K562 (cell line): ENCODE measurements around the gene BACH1.

Experiments
- JUNB ChIP-seq: fragments of 450-650 bp; formaldehyde crosslinking; conservative IDR thresholded peaks from 2 replicates; pipeline ENCODE4 v1.4.0; 2020; ENCODE audit warnings: mild to moderate bottlenecking
- SPI1 ChIP-seq: IDR thresholded peaks from 2 replicates; pipeline ENCODE4 v1.6.1; 2011; ENCODE audit warnings: low read depth, low read length, control low read depth, borderline replicate concordance
- ZNF583 ChIP-seq: fragments of 250-450 bp; sonication (Bioruptor Pico); IDR thresholded peaks from 2 replicates; pipeline ENCODE4 v1.4.0; 2020
- TF ChIP-seq, protein P1 (sequence below): sonication (generic); formaldehyde crosslinking; IDR thresholded peaks from 2 replicates; pipeline ENCODE4 v1.8.0; 2022; ENCODE audit warnings: mild to moderate bottlenecking, missing genetic modification reagents, borderline replicate concordance

DNA sequence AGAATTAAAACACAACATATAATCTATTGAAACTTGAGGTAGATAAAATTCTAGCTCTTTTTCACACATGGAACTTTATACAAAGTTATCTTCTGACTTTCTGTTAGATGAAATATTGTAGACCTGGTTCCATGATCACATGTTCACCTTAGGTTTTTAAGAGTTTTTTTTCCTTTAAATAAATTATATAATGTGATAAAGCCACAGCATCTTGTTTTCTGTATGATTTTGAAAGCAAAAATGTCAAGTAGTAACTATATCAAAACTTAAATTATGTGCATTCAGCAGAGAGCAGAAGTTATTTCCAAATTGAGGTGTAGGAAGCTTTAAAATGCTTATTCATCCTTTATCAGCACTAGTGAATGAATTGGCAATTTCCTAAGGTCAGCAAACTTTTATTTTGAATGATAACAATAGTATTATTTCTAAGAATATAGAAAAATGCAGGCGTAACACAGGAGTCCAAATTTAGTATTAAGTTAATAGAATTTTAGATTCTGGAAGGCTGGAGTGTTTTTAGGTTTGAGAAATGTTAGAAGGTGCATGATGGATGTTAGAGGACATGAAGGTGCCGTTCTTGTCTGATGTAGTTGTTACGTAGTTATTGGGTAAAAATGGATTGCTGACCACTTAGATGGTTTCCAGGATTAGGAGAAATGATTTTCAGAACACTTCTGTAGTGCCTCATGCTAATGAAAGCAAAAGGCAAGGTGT, 17.5 kb downstream of the BACH1 start:
- TF ChIP-seq JUNB: no peak
- TF ChIP-seq, protein P1, sequence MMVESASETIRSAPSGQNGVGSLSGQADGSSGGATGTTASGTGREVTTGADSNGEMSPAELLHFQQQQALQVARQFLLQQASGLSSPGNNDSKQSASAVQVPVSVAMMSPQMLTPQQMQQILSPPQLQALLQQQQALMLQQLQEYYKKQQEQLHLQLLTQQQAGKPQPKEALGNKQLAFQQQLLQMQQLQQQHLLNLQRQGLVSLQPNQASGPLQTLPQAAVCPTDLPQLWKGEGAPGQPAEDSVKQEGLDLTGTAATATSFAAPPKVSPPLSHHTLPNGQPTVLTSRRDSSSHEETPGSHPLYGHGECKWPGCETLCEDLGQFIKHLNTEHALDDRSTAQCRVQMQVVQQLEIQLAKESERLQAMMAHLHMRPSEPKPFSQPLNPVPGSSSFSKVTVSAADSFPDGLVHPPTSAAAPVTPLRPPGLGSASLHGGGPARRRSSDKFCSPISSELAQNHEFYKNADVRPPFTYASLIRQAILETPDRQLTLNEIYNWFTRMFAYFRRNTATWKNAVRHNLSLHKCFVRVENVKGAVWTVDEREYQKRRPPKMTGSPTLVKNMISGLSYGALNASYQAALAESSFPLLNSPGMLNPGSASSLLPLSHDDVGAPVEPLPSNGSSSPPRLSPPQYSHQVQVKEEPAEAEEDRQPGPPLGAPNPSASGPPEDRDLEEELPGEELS (CRISPR knock-in tag): no peak
- no peak for TF ChIP-seq SPI1
- TF ChIP-seq ZNF583 (CRISPR knock-in tag): no peak
